GM12878 (cell line): ENCODE data around the gene PGLYRP3. TPM values are rescaled to one million over a fixed set of nuclear protein-coding genes. Genes with fewer than 3 reads are reported as not detected.
A peak's percentile ranks its signal among the peaks of the same experiment; 100 is the strongest.

ENCODE experiments used
- CEBPB ChIP-seq, 2 experiments: fragments of 150-350 bp in 1 of 2; IDR thresholded peaks; 2 replicates each; pipeline ENCODE4 v1.6.1; 2012 to 2014; ENCODE audit warnings: low read depth in 2 of 2, low read length in 2 of 2, borderline replicate concordance in 1 of 2, inconsistent platforms in 1 of 2
- EGR1 ChIP-seq, 2 experiments: IDR thresholded peaks; 1 replicate in 1 of 2; 2 replicates in 1 of 2; pipeline ENCODE4 v1.6.1; 2011 to 2012; ENCODE audit warnings: low read depth in 2 of 2, low read length in 2 of 2, borderline replicate concordance in 1 of 2, mild to moderate bottlenecking in 1 of 2, moderate library complexity in 1 of 2
- ELK1 ChIP-seq: IDR thresholded peaks from 2 replicates; pipeline ENCODE4 v1.6.1; 2012; ENCODE audit warnings: low read depth, low read length, improper control_type of control experiment
- EZH2 ChIP-seq: IDR thresholded peaks from 2 replicates; pipeline ENCODE4 v1.6.1; 2012; ENCODE audit warnings: low read depth, mild to moderate bottlenecking, control low read depth, inconsistent platforms, low read length, borderline replicate concordance; ENCODE audit not compliant: control insufficient read depth
- IKZF2 ChIP-seq, 2 experiments: fragments of 450-650 bp; IDR thresholded peaks; 2 replicates each; pipeline ENCODE4 v1.6.1; 2017; ENCODE audit warnings: mild to moderate bottlenecking in 2 of 2, moderate library complexity in 2 of 2
- JUND ChIP-seq: IDR thresholded peaks from 2 replicates; pipeline ENCODE4 v1.6.1; 2012; ENCODE audit warnings: low read depth, mild to moderate bottlenecking, low read length, improper control_type of control experiment, moderate library complexity
- KAT2A ChIP-seq: conservative IDR thresholded peaks from 2 replicates; pipeline ENCODE4 v1.6.1; 2011; ENCODE audit warnings: low read depth, low read length; ENCODE audit not compliant: control insufficient read depth
- LARP7 ChIP-seq: fragments of 450-650 bp; IDR thresholded peaks from 2 replicates; pipeline ENCODE4 v1.6.1; 2017; ENCODE audit warnings: mild to moderate bottlenecking
- MYC ChIP-seq: IDR thresholded peaks from 2 replicates; pipeline ENCODE4 v1.6.1; 2011; ENCODE audit warnings: mild to moderate bottlenecking, low read length, moderate library complexity, inconsistent platforms; ENCODE audit not compliant: insufficient read depth, insufficient replicate concordance, insufficient read length, severe bottlenecking
- NFXL1 ChIP-seq: fragments of 450-650 bp; IDR thresholded peaks from 2 replicates; pipeline ENCODE4 v1.6.1; 2017; ENCODE audit warnings: antibody characterized with exemption, mild to moderate bottlenecking, borderline replicate concordance
- NFYA ChIP-seq: IDR thresholded peaks from 2 replicates; pipeline ENCODE4 v1.6.1; 2011; ENCODE audit warnings: low read depth, mild to moderate bottlenecking, low read length, improper control_type of control experiment, borderline replicate concordance
- NFYB ChIP-seq: IDR thresholded peaks from 2 replicates; pipeline ENCODE4 v1.6.1; 2011; ENCODE audit warnings: low read depth, mild to moderate bottlenecking, low read length, improper control_type of control experiment, moderate library complexity; ENCODE audit not compliant: insufficient read depth
- NR2C1 ChIP-seq: fragments of 450-650 bp; IDR thresholded peaks from 2 replicates; pipeline ENCODE4 v1.6.1; 2017; ENCODE audit warnings: antibody characterized with exemption, mild to moderate bottlenecking, moderate library complexity
- NR2C2 ChIP-seq: IDR thresholded peaks from 2 replicates; pipeline ENCODE4 v1.6.1; 2011; ENCODE audit warnings: borderline replicate concordance, low read depth; ENCODE audit not compliant: control insufficient read depth, insufficient read length
- NR2F1 ChIP-seq: fragments of 450-650 bp; conservative IDR thresholded peaks from 2 replicates; pipeline ENCODE4 v1.6.1; 2017; ENCODE audit warnings: mild to moderate bottlenecking
- PAX5 ChIP-seq: IDR thresholded peaks from 2 replicates; pipeline ENCODE4 v1.6.1; 2011; ENCODE audit warnings: low read depth, low read length, borderline replicate concordance
- PAX8 ChIP-seq: fragments of 450-650 bp; IDR thresholded peaks from 2 replicates; pipeline ENCODE4 v1.6.1; 2017; ENCODE audit warnings: mild to moderate bottlenecking, moderate library complexity
- POLR2AphosphoS2 ChIP-seq: IDR thresholded peaks from 2 replicates; pipeline ENCODE4 v1.6.1; 2011; ENCODE audit warnings: low read depth, mild to moderate bottlenecking, low read length, improper control_type of control experiment, moderate library complexity
- SP1 ChIP-seq: IDR thresholded peaks from one replicate; pipeline ENCODE4 v1.6.1; 2011; ENCODE audit warnings: low read depth, low read length
- SPI1 ChIP-seq: IDR thresholded peaks from 2 replicates; pipeline ENCODE4 v1.6.1; 2011; ENCODE audit warnings: low read depth, mild to moderate bottlenecking, low read length, moderate library complexity, borderline replicate concordance; ENCODE audit not compliant: insufficient read depth
- STAT3 ChIP-seq: IDR thresholded peaks from 2 replicates; pipeline ENCODE4 v1.6.1; 2011; ENCODE audit warnings: low read depth, low read length, improper control_type of control experiment
- SUPT20H ChIP-seq: IDR thresholded peaks from 2 replicates; pipeline ENCODE4 v1.6.1; 2011; ENCODE audit warnings: low read depth, mild to moderate bottlenecking, low read length, moderate library complexity, borderline replicate concordance; ENCODE audit not compliant: control insufficient read depth
- USF2 ChIP-seq: IDR thresholded peaks from 2 replicates; pipeline ENCODE4 v1.6.1; 2011; ENCODE audit warnings: low read depth, low read length, improper control_type of control experiment, borderline replicate concordance
- ZBED1 ChIP-seq: IDR thresholded peaks from 2 replicates; pipeline ENCODE4 v1.6.1; 2016; ENCODE audit warnings: borderline replicate concordance
- ZNF207 ChIP-seq: fragments of 450-650 bp; IDR thresholded peaks from 2 replicates; pipeline ENCODE4 v1.6.1; 2014; ENCODE audit warnings: antibody characterized with exemption, mild to moderate bottlenecking, borderline replicate concordance
- ZNF622 ChIP-seq: fragments of 450-650 bp; IDR thresholded peaks from 2 replicates; pipeline ENCODE4 v1.6.1; 2017; ENCODE audit warnings: mild to moderate bottlenecking, inconsistent platforms
- ZSCAN29 ChIP-seq: fragments of 450-650 bp; IDR thresholded peaks from 2 replicates; pipeline ENCODE4 v1.6.1; 2017; ENCODE audit warnings: mild to moderate bottlenecking, moderate library complexity
- polyA plus RNA-seq, 11 experiments: library from polyadenylated mRNA; depleted of rRNA in 4 of 11; unstranded in 6 of 11; stranded (reverse) in 5 of 11; fragments of >200 nt; fragmentation: Nextera tagmentation in 4 of 11; fragmentation: Illumina TruSeq in 1 of 11; extraction: Ambion mirVana in 4 of 11; extraction: Trizol in 1 of 11; gene quantifications; 1 replicate in 1 of 11; 2 replicates in 10 of 11; pipeline versions ENCODE4 v1.2.1 to v1.2.3, GENCODE V29; 2011 to 2016; ENCODE audit warnings: inconsistent platforms in 2 of 11, missing spikeins in 2 of 11, low read depth in 1 of 11
- total RNA-seq, 4 experiments: library from RNA; depleted of rRNA in 3 of 4; stranded (reverse); fragments of >200 nt in 3 of 4; fragmentation: Illumina TruSeq in 1 of 4; extraction: Trizol in 1 of 4; gene quantifications; 2 replicates each; pipeline versions ENCODE4 v1.2.1 to v1.2.3, GENCODE V29; 2013 to 2021
- TF ChIP-seq, protein P1 (sequence below): fragments of 150-350 bp; IDR thresholded peaks from 2 replicates; pipeline ENCODE4 v1.6.1; 2016; ENCODE audit warnings: low read depth, low read length

Gene PGLYRP3
- total and polyA plus RNA-seq, 10 of the 15 experiments (the other 5 are each of a cell fraction or from before 2014, with no cell fraction given), result 0.10 to 0.49 (median 0.18) TPM; not detected in 7

DNA sequence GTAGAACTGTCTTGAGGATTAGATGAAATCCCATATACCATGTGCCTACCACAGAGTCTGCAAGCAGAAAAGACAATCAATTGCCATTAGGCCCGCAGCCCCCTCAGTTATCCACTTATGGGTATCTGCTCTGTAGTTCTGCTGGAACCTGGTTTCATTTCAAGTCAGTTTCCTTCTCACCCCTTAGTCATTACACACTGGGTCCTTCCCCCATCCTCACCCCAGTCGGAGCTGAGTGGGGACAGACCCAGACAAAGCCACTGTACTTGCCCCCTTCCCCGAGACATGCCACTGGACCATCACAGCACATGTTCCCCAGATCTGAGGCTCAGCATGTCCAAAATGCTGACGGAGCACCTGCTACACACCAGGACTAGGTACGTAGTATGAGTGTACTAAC is 21.2 kb downstream of the PGLYRP3 start (continued):
- TF ChIP-seq, protein P1, sequence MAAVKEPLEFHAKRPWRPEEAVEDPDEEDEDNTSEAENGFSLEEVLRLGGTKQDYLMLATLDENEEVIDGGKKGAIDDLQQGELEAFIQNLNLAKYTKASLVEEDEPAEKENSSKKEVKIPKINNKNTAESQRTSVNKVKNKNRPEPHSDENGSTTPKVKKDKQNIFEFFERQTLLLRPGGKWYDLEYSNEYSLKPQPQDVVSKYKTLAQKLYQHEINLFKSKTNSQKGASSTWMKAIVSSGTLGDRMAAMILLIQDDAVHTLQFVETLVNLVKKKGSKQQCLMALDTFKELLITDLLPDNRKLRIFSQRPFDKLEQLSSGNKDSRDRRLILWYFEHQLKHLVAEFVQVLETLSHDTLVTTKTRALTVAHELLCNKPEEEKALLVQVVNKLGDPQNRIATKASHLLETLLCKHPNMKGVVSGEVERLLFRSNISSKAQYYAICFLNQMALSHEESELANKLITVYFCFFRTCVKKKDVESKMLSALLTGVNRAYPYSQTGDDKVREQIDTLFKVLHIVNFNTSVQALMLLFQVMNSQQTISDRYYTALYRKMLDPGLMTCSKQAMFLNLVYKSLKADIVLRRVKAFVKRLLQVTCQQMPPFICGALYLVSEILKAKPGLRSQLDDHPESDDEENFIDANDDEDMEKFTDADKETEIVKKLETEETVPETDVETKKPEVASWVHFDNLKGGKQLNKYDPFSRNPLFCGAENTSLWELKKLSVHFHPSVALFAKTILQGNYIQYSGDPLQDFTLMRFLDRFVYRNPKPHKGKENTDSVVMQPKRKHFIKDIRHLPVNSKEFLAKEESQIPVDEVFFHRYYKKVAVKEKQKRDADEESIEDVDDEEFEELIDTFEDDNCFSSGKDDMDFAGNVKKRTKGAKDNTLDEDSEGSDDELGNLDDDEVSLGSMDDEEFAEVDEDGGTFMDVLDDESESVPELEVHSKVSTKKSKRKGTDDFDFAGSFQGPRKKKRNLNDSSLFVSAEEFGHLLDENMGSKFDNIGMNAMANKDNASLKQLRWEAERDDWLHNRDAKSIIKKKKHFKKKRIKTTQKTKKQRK, result no peak
- TF ChIP-seq PAX8, result no peak
- no peak for TF ChIP-seq NFYA
- no peak for TF ChIP-seq NFYB
- no peak for TF ChIP-seq EGR1 (IDR thresholded peaks at IDR 0.05; ENCODE audit: borderline replicate concordance in 1 of 2, low read depth in 2 of 2, low read length in 2 of 2)
- TF ChIP-seq ZSCAN29, result no peak
- TF ChIP-seq NR2C2, result no peak
- TF ChIP-seq ZNF622, result no peak
- TF ChIP-seq SPI1, result no peak
- no peak for TF ChIP-seq ZBED1
- TF ChIP-seq NR2F1, result no peak
- TF ChIP-seq NR2C1, result no peak
- no peak for TF ChIP-seq CEBPB (IDR thresholded peaks at IDR 0.05; ENCODE audit: borderline replicate concordance in 1 of 2, low read depth in 2 of 2, low read length in 2 of 2)
- no peak for TF ChIP-seq MYC
- no peak for TF ChIP-seq STAT3
- TF ChIP-seq JUND, result no peak
- TF ChIP-seq KAT2A, result no peak
- TF ChIP-seq PAX5, result no peak
- no peak for TF ChIP-seq LARP7
- TF ChIP-seq SP1, result no peak
- TF ChIP-seq EZH2, result no peak
- TF ChIP-seq IKZF2 (IDR thresholded peaks at IDR 0.05), result peak in 1 of 2 experiments; percentile 35; a peak in 1 of 4 replicates
- no peak for TF ChIP-seq SUPT20H
- TF ChIP-seq ZNF207, result no peak
- no peak for TF ChIP-seq ELK1
- no peak for TF ChIP-seq POLR2AphosphoS2
- no peak for TF ChIP-seq USF2
- TF ChIP-seq NFXL1, result no peak
